Pancreas (tissue), 10 donors: ENCODE measurements around the gene NME7. TPM values are rescaled to one million over a fixed set of nuclear protein-coding genes. Genes with fewer than 3 reads are reported as not detected.

ENCODE experiments used
- ATAC-seq, 4 donors: fragments of 200-7000 bp; cut with Tn5 transposase; one replicate each; pipeline versions ENCODE4 v1.8.0 to v1.9.1; 2020; ENCODE audit warnings: mild to moderate bottlenecking in 4 of 4, moderate library complexity in 4 of 4
- DNase-seq, 6 donors: peaks; one replicate each; pipeline ENCODE4 v3.0.0-alpha.2; 2020
- FAIRE-seq: peaks from 2 replicates; lab custom pipeline; 2012; peaks lifted over from hg19 to GRCh38; lab: Jason Lieb, UNC
- H3K27ac ChIP-seq, 4 donors: fragments of 200-600 bp; sonication (generic); 1 replicate in 3 of 4; 2 replicates in 1 of 4; pipeline versions ENCODE4 v1.5.0 to v1.8.0; 2020
- H3K27me3 ChIP-seq, 4 donors: fragments of 200-600 bp; one replicate each; pipeline ENCODE4 v1.8.0; 2021
- H3K36me3 ChIP-seq, 3 donors: fragments of 200-600 bp; sonication (generic) in 1 of 3; one replicate each; pipeline versions ENCODE4 v1.5.0 to v1.8.0; 2020 to 2021
- H3K4me1 ChIP-seq, 3 donors: fragments of 200-600 bp; one replicate each; pipeline ENCODE4 v1.8.0; 2021
- H3K4me3 ChIP-seq, 4 donors: fragments of 200-600 bp; sonication (generic) in 2 of 4; one replicate each; pipeline versions ENCODE4 v1.5.0 to v1.8.0; 2020 to 2021
- H3K9me3 ChIP-seq, 4 donors: fragments of 200-600 bp; one replicate each; pipeline ENCODE4 v1.8.0; 2021
- WGBS, 2 donors: extraction: QIAGEN DNeasy Blood & Tissue Kit; methylation state at CpG; one replicate each; pipeline ENCODE4 v1.1.7; 2013; 5-methylcytosine and 5-hydroxymethylcytosine counted together
- intact Hi-C, 3 donors: fragments of 100-400 bp; cut with DNase I; formaldehyde crosslinking; loops; one replicate each; pipeline versions ENCODE4 v1.11.1 to v1.14.2; 2022
- polyA plus RNA-seq, 2 donors: library from polyadenylated mRNA; stranded (reverse); fragments of 200-250 nt; gene quantifications; one replicate each; pipeline ENCODE4 v1.2.3, GENCODE V29; 2013
- total RNA-seq, 6 donors: library from RNA; stranded (reverse); fragmentation: NEBNext Ultra II Directional in 4 of 6; extraction: Animal tissue kit (Norgen Biotek cat#: 25700) in 4 of 6; gene quantifications; one replicate each; pipeline versions ENCODE4 v1.2.1 to v1.2.4, GENCODE V29; 2021 to 2023
- TF ChIP-seq, protein P1 (sequence below), 4 donors: fragments of 200-600 bp; sonication (generic) in 3 of 4; IDR thresholded peaks; one replicate each; pipeline versions ENCODE4 v1.5.0 to v1.8.0; 2021; ENCODE audit warnings: antibody characterized with exemption in 4 of 4
- donor health status: healthy with polysubstance abuse.
- donor health status: DM: no; HTN: no; CAD: no; lungs with moderate emphysema.
- donor health status: DM: no; HTN: no; CAD: no.
- donor health status: control.
- donor health status: control.
- donor health status: Bipolar disorder and iron deficiency.
- donor health status: DM: yes; HTN: yes; CAD: no.
- donor health status: DM: no; HTN: no; CAD: no.
- donor health status: DM: no; HTN: no; CAD: no.
- donor health status: DM: yes; HTN: yes; CAD: no.

NME7 gene
- total and polyA plus RNA-seq, 8 donors: 5.0 to 12.6 (median 8.0) TPM

DNA sequence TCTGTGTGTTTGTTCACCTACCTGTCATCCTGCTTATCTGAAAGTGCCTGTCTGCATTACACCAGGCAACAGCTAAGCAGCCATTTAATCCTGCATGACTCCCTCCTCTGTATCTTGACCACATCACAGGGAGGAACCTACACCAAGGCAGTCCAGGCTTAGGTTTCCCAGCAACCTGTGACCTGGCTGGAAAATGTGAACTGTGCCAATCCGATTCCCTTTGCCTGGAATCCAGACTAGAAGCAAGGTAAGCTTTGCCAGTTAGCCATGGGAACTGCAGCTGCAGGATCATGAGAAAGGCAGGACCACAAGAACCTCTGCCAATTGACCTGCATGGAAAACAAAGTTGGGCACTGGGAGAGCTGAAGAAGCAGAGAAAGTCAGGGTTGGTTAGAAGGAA, 267.4 kb downstream of the NME7 start:
- 18 to 25% methylated on average over 1 of the region's 1 CpG for WGBS, 2 donors
- H3K4me1 ChIP-seq: peaks cover 16 to 26% (median 20%) of the 10 kb centered on the region in 3 donors
- TF ChIP-seq, protein P1, sequence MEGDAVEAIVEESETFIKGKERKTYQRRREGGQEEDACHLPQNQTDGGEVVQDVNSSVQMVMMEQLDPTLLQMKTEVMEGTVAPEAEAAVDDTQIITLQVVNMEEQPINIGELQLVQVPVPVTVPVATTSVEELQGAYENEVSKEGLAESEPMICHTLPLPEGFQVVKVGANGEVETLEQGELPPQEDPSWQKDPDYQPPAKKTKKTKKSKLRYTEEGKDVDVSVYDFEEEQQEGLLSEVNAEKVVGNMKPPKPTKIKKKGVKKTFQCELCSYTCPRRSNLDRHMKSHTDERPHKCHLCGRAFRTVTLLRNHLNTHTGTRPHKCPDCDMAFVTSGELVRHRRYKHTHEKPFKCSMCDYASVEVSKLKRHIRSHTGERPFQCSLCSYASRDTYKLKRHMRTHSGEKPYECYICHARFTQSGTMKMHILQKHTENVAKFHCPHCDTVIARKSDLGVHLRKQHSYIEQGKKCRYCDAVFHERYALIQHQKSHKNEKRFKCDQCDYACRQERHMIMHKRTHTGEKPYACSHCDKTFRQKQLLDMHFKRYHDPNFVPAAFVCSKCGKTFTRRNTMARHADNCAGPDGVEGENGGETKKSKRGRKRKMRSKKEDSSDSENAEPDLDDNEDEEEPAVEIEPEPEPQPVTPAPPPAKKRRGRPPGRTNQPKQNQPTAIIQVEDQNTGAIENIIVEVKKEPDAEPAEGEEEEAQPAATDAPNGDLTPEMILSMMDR (IDR thresholded peaks at IDR 0.05): no peak
- ATAC-seq (peak in 3 of 4 donors; percentile 11 to 39 (median 17)), FAIRE-seq (no peak), DNase-seq (no peak)
- no peaks in the 10 kb centered on the region for H3K27me3 ChIP-seq
- no peak overlapping the region for H3K4me3 ChIP-seq
- no peak overlapping the region for H3K27ac ChIP-seq
- intact Hi-C loops: loop anchor here in 1 of 3 donors (10.0 kb wide), 1 partner anchor 465 kb away; no protein-coding TSS in a partner anchor
- H3K9me3 ChIP-seq: no peaks in the 10 kb centered on the region
- H3K36me3 ChIP-seq: no peaks in the 10 kb centered on the region

DNA sequence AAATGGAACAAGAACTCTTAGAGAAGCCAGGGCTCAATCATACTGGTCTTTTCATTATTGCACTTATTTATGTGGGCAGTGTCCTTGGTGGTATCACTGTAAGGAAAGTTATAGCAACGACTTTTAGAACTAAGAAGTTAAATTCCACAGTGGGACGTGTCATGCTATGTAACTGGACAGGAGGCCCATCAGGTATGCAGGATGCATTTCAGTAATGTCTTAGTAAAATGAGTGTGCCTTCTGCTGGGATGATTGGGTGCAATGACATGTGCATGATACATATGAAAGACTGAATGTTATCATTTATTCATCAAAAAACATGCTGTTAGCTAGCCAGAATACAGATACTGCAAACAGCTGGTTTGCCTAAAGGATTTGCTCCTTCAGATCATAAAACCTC, 268.0 kb downstream of the NME7 start:
- ATAC-seq (no peak), FAIRE-seq (no peak), DNase-seq (no peak)
- intact Hi-C loops: no loop called here
- H3K27me3 ChIP-seq: no peaks in the 10 kb centered on the region
- H3K36me3 ChIP-seq: no peaks in the 10 kb centered on the region
- no peak overlapping the region for H3K4me3 ChIP-seq
- 63 to 68% methylated on average over 2 of the region's 2 CpGs for WGBS, 2 donors
- TF ChIP-seq, protein P1 (IDR thresholded peaks at IDR 0.05): no peak
- H3K9me3 ChIP-seq: no peaks in the 10 kb centered on the region
- H3K27ac ChIP-seq: no peak overlapping the region
- peaks cover 16 to 26% (median 20%) of the 10 kb centered on the region in 3 donors for H3K4me1 ChIP-seq

DNA sequence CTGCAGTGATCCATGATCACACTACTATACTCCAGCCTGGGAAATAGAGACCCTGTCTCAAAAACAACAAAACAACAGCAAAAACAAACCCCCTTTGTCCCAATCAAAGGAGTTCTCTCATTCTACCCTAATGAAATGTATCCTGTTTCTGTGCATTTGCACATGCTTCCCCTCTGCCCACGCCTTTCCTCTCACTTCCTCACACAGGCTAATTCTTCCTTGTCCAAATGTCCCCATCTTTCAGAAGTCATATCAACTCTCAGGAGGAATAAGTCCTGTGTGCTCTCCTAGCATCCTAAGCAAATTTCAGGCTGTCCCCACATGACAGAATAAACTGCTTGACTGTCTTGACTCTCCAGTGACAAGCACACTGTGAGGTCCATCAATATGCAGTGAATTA, 269.2 kb downstream of the NME7 start:
- TF ChIP-seq, protein P1 (IDR thresholded peaks at IDR 0.05): no peak
- H3K4me3 ChIP-seq: no peak overlapping the region
- H3K4me1 ChIP-seq: peaks cover 11 to 26% (median 20%) of the 10 kb centered on the region in 3 donors
- H3K27me3 ChIP-seq: no peaks in the 10 kb centered on the region
- ATAC-seq (no peak), DNase-seq (no peak), FAIRE-seq (no peak)
- no peaks in the 10 kb centered on the region for H3K36me3 ChIP-seq
- 92 to 95% methylated on average over 1 of the region's 1 CpG for WGBS, 2 donors
- intact Hi-C loops: no loop called here
- no peak overlapping the region for H3K27ac ChIP-seq
- H3K9me3 ChIP-seq: no peaks in the 10 kb centered on the region

DNA sequence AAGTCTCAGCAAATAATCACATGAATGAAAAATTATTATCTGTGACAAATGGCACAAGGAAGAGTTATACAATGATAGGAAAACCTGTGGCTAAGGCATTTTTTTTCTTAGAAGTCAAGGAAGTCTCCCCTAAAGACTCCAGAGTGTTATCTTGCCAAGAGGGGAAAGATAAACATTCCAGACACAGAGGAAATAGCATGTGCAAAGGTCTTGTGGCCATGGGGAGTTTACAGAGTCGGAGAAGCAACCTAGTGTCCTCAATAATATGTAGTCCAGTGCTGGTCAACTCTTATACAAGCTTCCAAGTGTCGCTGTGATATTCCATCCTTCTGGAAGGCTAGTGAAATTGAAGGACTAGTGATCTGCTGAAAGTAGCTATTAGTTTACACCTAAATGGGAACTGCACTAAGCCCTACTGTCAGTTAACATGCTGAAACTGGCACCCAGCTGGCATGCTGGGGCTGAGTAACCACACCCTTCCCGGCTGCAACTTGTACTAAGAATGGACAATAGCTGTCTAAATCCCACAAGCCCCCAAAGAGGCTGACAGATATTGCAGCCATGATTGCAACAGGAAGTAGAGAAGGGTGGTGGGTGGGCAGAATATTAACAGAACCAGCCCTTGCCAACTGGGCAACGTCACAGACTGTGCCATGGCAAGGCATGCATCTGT, 272.6 kb downstream of the NME7 start:
- FAIRE-seq: no peak
- no peaks in the 10 kb centered on the region for H3K4me1 ChIP-seq

More for the DNA sequence above, 272.6 kb downstream of the NME7 start:
- H3K4me3 ChIP-seq: no peak overlapping the region
- TF ChIP-seq, protein P1 (IDR thresholded peaks at IDR 0.05): no peak
- H3K9me3 ChIP-seq: no peaks in the 10 kb centered on the region
- no peak overlapping the region for H3K27ac ChIP-seq
- DNase-seq (no peak), ATAC-seq (no peak)
- H3K27me3 ChIP-seq: no peaks in the 10 kb centered on the region
- H3K36me3 ChIP-seq: no peaks in the 10 kb centered on the region
- WGBS, 2 donors: 65 to 69% methylated on average over 4 of the region's 4 CpGs
- intact Hi-C loops: no loop called here
